Subcutaneous adipose tissue (tissue), 4 donors: Measurements from ENCODE around the gene PANK4. TPM values are rescaled to one million over a fixed set of nuclear protein-coding genes. Genes with fewer than 3 reads are reported as not detected.

Source experiments
- CTCF ChIP-seq: fragments of 450-650 bp; IDR thresholded peaks from one replicate; pipeline ENCODE4 v1.5.1; 2016; ENCODE audit warnings: low read depth, mild to moderate bottlenecking, control low read depth, antibody characterized with exemption, moderate library complexity
- total RNA-seq, 4 donors: library from RNA; depleted of rRNA; stranded (reverse); fragments of >200 nt; gene quantifications; one replicate each; pipeline ENCODE4 v1.1.0, GENCODE V29; 2016

PANK4 gene
- total RNA-seq, 4 donors from 2014 or later: 11.4 to 24.4 (median 21.7) TPM

GRCh38 chr1:2472109-2472508 lies 54.3 kb downstream of the PANK4 start:
- no peak for TF ChIP-seq CTCF

GRCh38 chr1:2471587-2472001 lies 54.8 kb downstream of the PANK4 start:
- TF ChIP-seq CTCF: no peak

- TF ChIP-seq CTCF: no peak
Observed at GRCh38 chr1:2471159-2471471, 55.3 kb downstream of the PANK4 start.

GRCh38 chr1:2470290-2471158 lies 55.9 kb downstream of the PANK4 start:
- TF ChIP-seq CTCF: no peak

GRCh38 chr1:2469103-2469940 lies 57.1 kb downstream of the PANK4 start:
- no peak for TF ChIP-seq CTCF

GRCh38 chr1:2468540-2468939 lies 57.9 kb downstream of the PANK4 start:
- TF ChIP-seq CTCF: no peak

GRCh38 chr1:2468041-2468472 lies 58.3 kb downstream of the PANK4 start:
- TF ChIP-seq CTCF: no peak
